ENCODE measurements around the gene PKN2. TPM values are rescaled to one million over a fixed set of nuclear protein-coding genes. Genes with fewer than 3 reads are reported as not detected.

Gene PKN2
- total and polyA plus RNA-seq, 2 of the 8 experiments (the other 6 are each of a cell fraction or from before 2014, with no cell fraction given), result 7.8 to 32.0 TPM

- TF ChIP-seq JUND (IDR thresholded peaks at IDR 0.05; ENCODE audit: low read length), result peak; percentile 90
- TF ChIP-seq, protein P1, sequence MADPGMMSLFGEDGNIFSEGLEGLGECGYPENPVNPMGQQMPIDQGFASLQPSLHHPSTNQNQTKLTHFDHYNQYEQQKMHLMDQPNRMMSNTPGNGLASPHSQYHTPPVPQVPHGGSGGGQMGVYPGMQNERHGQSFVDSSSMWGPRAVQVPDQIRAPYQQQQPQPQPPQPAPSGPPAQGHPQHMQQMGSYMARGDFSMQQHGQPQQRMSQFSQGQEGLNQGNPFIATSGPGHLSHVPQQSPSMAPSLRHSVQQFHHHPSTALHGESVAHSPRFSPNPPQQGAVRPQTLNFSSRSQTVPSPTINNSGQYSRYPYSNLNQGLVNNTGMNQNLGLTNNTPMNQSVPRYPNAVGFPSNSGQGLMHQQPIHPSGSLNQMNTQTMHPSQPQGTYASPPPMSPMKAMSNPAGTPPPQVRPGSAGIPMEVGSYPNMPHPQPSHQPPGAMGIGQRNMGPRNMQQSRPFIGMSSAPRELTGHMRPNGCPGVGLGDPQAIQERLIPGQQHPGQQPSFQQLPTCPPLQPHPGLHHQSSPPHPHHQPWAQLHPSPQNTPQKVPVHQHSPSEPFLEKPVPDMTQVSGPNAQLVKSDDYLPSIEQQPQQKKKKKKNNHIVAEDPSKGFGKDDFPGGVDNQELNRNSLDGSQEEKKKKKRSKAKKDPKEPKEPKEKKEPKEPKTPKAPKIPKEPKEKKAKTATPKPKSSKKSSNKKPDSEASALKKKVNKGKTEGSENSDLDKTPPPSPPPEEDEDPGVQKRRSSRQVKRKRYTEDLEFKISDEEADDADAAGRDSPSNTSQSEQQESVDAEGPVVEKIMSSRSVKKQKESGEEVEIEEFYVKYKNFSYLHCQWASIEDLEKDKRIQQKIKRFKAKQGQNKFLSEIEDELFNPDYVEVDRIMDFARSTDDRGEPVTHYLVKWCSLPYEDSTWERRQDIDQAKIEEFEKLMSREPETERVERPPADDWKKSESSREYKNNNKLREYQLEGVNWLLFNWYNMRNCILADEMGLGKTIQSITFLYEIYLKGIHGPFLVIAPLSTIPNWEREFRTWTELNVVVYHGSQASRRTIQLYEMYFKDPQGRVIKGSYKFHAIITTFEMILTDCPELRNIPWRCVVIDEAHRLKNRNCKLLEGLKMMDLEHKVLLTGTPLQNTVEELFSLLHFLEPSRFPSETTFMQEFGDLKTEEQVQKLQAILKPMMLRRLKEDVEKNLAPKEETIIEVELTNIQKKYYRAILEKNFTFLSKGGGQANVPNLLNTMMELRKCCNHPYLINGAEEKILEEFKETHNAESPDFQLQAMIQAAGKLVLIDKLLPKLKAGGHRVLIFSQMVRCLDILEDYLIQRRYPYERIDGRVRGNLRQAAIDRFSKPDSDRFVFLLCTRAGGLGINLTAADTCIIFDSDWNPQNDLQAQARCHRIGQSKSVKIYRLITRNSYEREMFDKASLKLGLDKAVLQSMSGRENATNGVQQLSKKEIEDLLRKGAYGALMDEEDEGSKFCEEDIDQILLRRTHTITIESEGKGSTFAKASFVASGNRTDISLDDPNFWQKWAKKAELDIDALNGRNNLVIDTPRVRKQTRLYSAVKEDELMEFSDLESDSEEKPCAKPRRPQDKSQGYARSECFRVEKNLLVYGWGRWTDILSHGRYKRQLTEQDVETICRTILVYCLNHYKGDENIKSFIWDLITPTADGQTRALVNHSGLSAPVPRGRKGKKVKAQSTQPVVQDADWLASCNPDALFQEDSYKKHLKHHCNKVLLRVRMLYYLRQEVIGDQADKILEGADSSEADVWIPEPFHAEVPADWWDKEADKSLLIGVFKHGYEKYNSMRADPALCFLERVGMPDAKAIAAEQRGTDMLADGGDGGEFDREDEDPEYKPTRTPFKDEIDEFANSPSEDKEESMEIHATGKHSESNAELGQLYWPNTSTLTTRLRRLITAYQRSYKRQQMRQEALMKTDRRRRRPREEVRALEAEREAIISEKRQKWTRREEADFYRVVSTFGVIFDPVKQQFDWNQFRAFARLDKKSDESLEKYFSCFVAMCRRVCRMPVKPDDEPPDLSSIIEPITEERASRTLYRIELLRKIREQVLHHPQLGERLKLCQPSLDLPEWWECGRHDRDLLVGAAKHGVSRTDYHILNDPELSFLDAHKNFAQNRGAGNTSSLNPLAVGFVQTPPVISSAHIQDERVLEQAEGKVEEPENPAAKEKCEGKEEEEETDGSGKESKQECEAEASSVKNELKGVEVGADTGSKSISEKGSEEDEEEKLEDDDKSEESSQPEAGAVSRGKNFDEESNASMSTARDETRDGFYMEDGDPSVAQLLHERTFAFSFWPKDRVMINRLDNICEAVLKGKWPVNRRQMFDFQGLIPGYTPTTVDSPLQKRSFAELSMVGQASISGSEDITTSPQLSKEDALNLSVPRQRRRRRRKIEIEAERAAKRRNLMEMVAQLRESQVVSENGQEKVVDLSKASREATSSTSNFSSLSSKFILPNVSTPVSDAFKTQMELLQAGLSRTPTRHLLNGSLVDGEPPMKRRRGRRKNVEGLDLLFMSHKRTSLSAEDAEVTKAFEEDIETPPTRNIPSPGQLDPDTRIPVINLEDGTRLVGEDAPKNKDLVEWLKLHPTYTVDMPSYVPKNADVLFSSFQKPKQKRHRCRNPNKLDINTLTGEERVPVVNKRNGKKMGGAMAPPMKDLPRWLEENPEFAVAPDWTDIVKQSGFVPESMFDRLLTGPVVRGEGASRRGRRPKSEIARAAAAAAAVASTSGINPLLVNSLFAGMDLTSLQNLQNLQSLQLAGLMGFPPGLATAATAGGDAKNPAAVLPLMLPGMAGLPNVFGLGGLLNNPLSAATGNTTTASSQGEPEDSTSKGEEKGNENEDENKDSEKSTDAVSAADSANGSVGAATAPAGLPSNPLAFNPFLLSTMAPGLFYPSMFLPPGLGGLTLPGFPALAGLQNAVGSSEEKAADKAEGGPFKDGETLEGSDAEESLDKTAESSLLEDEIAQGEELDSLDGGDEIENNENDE (IDR thresholded peaks at IDR 0.05; ENCODE audit: insufficient replicate concordance, low read length), result peak; percentile 59
- TF ChIP-seq KDM5A (IDR thresholded peaks at IDR 0.05; ENCODE audit: low read length), result no peak
- TF ChIP-seq, protein P2, sequence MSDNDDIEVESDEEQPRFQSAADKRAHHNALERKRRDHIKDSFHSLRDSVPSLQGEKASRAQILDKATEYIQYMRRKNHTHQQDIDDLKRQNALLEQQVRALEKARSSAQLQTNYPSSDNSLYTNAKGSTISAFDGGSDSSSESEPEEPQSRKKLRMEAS (IDR thresholded peaks at IDR 0.05), result no peak
- TF ChIP-seq HDAC2 (IDR thresholded peaks at IDR 0.05; ENCODE audit: borderline replicate concordance in 1 of 2, low read depth in 2 of 2, low read length in 2 of 2), result no peak
- TF ChIP-seq SP4 (IDR thresholded peaks at IDR 0.05; ENCODE audit: low read length), result no peak
- no peak for TF ChIP-seq CBX5 (IDR thresholded peaks at IDR 0.05; ENCODE audit: low read depth, low read length)
- no peak for TF ChIP-seq CHD1 (IDR thresholded peaks at IDR 0.05; ENCODE audit: low read depth, low read length)
- peak in 1 of 2 experiments; percentile 70; a peak in 1 of 3 replicates for TF ChIP-seq EP300 (IDR thresholded peaks at IDR 0.05; ENCODE audit: borderline replicate concordance in 1 of 2, low read depth in 2 of 2, low read length in 2 of 2)
- no peak for TF ChIP-seq SP2 (IDR thresholded peaks at IDR 0.05; ENCODE audit: low read length)
- 0 out of 2 replicates have a peak, but pooled peaks have one; percentile 65 for TF ChIP-seq POU5F1 (IDR thresholded peaks at IDR 0.05; ENCODE audit: low read depth, low read length)
- peak; percentile 92 for TF ChIP-seq TCF12 (IDR thresholded peaks at IDR 0.05; ENCODE audit: low read depth, low read length)
Observed at GRCh38 chr1:88774151-88774556, 90.1 kb downstream of the PKN2 start (continued).

All from H1 (cell line).